Stimulated activated CD4-positive, alpha-beta T cell treated with anti-CD3 and anti-CD28 coated beads, Interleukin-4, amount 100 ng/mL, for 48 hours (primary cell): ENCODE data around the gene TMEM131.
A peak's percentile ranks its signal among the peaks of the same experiment; 100 is the strongest.

Experiments
- DNase-seq, 2 donors: peaks; one replicate each; pipeline ENCODE4 v3.0.0-alpha.2; 2020; ENCODE audit warnings: low read depth in 2 of 2

Gene TMEM131

GRCh38 chr2:97761192-97761591, 234.6 kb downstream of the TMEM131 start:
- DNase-seq = peak; percentile 39 to 44

- no peak for DNase-seq
Observed at GRCh38 chr2:97760480-97761049, 235.2 kb downstream of the TMEM131 start.

- no peak for DNase-seq
Observed at GRCh38 chr2:97759727-97760407, 235.9 kb downstream of the TMEM131 start.

DNA sequence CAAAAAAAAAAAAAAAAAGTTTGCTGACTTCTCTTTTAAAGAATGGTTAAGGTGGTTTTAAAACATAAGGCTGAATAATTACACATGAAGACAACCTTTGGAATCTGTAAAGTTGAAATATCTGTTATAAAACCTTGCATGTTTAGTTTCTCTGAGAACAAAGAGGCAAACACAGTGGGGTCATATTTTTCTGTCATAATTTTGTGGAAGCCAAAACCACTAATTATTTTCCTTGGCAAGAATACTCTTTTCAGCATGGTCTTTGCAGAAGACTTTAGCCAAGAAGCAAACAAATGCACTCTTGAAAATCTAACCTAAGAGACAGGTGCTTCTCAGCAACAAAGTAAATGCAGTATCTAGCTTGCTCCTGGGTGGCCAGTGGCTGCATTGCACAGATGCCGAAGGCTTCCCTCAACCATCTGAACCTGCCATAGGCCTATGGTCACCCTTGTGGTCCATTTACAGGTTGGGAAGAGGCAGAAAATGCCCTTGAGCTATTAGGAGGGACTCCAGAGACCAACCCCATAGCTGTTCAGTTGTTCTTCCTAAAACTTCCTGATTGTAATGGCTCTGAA, 237.5 kb downstream of the TMEM131 start:
- DNase-seq = no peak

DNA sequence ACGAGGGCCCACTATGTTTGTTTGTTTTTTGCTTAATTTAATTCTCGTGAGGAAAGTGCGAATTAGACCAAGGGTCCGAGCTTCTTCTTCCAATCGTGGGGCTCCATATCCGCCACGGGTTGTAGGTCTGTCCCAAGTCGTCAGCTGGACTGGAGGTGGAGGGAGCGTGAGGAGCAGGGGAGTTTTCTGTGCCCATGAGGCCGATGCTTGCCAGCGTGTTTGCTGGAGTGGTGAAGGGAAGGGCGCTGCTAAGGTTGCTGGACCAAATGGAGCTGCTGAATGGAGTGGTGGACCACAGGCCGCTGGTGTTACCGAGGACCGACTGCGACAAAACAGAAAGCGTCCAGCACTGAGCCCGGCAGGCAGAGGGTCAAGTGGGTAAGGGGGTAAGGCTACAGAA, 238.7 kb downstream of the TMEM131 start:
- DNase-seq = no peak

GRCh38 chr2:97755491-97755890, 240.3 kb downstream of the TMEM131 start:
- no peak for DNase-seq

- no peak for DNase-seq
Observed at GRCh38 chr2:97754690-97755346, 240.9 kb downstream of the TMEM131 start.

DNA sequence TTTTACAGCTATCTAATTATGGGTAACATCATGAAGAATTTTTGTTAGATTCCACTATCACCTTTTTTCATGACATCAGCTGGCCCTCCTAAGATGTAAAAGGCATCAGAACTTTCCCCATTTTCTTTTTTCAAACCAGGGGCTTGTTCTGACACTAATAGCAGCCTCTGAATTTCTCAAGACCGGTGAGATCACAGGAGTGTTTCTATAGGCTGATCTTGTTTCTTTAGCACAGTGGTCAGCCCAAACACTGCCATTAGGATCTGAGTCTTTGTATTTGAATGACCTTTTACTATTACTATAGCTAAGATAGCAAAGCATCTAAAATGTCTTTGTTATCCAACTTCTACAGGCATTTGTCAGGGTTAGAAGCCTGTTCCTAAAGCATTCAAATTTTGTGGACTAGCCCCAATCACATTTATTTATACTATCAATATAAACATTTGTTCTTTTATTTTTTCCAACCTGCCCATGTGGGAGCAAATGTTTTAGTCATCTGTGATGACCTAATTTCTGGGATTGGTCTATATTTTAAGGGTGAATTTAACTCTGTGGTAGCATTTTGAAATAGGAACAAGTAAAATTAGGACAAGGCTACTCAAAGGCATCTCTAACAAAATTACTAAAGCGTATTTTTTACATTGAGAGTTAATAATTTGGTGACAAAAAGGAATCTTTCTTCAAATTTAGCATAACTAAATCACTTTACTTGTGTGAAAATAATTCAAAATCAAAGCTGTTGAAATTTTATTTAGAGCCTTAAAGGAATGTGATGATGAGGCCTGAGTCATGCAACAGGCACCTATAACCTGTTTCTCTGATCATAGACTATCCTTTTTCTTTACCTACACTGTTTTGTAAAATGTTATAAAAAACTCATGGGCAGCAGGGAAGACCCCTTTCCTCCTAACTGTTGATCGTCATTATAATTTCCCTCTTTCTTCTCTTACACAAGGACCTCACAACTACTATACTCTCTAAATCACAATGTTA, 243.1 kb downstream of the TMEM131 start:
- no peak for DNase-seq

- no peak for DNase-seq
Observed at GRCh38 chr2:97751752-97752151, 244.0 kb downstream of the TMEM131 start.

DNA sequence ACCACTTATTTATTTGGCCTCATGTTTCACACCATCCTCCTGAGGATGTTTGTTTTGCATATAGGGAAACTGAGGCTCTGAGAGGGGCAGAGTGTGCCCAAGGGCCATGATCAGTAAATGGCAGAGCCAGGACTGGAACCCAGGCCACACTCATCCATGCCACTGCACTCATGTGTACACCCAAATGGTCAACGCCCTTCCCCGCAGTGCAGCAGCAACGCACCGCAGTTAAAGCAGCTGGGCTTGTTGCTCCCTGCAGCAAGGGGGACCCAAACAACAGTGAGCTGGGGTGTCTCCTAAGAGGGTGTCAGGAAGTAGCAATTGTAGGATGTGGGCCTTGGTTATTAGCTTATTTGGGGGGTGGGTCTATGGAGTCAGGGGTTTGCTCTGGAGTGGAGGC, 245.7 kb downstream of the TMEM131 start:
- no peak for DNase-seq

GRCh38 chr2:97749581-97749980, 246.2 kb downstream of the TMEM131 start:
- no peak for DNase-seq

- DNase-seq = no peak
Observed at GRCh38 chr2:97747716-97748115, 248.0 kb downstream of the TMEM131 start.

DNA sequence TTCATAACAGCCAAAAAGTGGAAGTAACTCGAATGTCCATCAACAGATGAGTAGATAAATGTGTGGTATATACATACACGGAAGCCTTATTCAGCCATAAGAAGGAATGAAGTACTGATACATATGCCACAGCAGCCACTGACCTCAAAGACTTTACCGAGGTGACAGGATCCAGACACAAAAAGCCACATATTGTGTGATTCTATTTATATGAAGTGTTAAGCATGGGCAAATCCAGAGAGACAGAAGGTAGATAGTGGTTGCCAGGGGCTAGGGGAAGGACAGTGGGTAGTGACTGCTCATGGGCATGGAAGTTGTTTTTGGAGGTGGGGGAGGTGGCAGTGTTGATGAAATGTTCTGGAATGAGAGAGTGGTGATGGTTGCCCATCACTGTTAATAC, 248.5 kb downstream of the TMEM131 start:
- DNase-seq = no peak

DNA sequence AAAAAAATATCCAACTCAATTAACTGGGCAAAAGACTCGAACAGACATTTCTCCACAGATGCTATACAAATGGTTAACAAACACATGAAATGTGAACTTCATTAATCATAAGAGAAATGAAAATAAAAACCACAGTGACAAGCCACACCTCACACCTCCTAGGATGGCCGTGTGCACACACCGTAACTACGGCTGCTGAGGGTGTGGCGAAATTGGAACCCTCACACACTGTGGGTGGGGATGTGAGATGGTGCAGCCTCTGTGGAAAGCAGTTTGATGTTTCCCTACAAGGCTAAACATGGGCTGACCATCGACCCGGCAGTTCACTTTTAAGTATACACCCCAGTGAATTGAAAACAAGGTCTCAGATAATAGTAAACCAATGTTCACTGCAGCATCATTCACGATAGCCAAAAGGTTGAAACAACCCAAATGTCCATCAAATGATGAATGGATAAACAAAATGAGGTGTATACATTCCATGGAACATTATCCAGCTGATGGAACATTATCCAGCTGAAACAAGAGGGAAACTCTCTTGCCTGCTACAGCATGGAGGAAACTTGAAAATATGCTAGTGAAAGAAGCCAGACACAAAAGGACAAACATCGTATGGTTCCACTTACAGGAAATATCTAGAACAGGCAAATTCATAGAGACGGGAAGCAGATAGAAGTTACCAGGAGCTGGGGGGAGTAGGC, 250.1 kb downstream of the TMEM131 start:
- DNase-seq = peak; percentile 41 to 42

DNA sequence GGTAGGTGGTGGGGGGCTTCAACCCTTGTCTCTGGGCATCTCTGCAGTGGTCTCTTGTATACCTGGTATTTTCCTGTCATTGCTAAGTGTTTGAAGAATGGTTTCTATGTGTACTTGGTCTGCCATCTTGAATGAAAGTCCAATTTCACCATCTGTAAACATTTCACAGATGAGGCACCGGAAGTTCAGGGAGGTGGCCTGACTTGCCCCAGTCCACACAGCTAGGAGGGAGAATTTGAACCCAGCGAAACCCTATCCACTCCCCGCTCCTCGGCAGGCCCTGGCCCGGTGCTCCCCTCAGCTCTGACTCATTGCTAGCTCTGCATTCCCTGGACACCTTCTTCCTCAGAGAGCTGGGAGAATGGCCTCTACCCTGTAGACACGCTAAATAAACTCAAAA, 251.8 kb downstream of the TMEM131 start:
- DNase-seq = no peak

DNA sequence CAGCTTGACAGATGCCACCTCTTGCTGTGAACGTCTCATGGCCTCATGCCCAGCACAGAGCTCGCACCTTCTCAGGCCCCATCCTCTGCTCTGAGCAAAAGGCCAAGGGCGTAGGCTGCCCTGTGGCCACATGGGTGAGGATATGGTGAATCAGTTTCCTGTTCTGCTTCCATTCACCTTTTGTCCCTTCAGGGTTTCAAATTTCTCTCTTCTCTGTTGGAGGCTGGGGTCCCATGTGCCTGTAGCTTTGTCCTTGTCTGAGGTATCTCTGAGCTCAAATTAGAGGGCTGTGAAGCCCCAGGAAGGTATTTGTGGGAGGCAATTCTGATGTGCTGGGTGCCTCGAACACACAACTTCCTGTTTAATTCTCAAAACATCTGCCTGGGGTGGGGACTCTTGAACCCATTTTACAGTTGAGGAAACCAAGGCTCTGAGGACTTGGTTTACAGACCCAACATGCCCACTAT, 253.3 kb downstream of the TMEM131 start:
- DNase-seq = no peak

- no peak for DNase-seq
Observed at GRCh38 chr2:97741686-97742085, 254.1 kb downstream of the TMEM131 start.

- no peak for DNase-seq
Observed at GRCh38 chr2:97741251-97741650, 254.5 kb downstream of the TMEM131 start.

GRCh38 chr2:97740590-97741182, 255.1 kb downstream of the TMEM131 start:
- DNase-seq = no peak

DNA sequence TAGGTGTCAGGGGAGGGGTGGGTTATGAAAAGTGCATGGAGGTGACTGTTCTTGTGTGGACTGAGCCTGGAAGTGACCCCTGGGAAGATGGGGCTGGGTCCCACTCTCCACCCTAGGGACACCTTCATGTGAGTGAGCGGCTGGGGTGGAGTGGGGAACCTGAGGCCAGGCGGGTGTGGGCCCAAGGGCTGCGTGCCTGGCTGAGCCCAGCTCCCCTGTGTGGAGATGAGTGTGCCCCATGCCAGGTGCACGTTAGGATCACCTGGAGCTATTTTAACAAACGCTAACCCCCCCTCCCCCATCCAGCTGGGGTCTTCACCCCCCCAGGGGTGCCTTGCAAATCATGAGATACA, 255.9 kb downstream of the TMEM131 start:
- DNase-seq = no peak
